ENCODE results near the gene SLC25A53. TPM values are rescaled to one million over a fixed set of nuclear protein-coding genes. Genes with fewer than 3 reads are reported as not detected.

The SLC25A53 gene
- total RNA-seq (10 to 100 TPM in 4 of 5 experiments, 1 to 10 TPM in 1; 7.2 to 18.9 (median 10.4) TPM), polyA plus RNA-seq (1 to 10 TPM; 5.6 to 7.0 TPM), total RNA-seq (7.9 reads per million, percentile 32 among the genes with 10 or more reads in this experiment)

DNA sequence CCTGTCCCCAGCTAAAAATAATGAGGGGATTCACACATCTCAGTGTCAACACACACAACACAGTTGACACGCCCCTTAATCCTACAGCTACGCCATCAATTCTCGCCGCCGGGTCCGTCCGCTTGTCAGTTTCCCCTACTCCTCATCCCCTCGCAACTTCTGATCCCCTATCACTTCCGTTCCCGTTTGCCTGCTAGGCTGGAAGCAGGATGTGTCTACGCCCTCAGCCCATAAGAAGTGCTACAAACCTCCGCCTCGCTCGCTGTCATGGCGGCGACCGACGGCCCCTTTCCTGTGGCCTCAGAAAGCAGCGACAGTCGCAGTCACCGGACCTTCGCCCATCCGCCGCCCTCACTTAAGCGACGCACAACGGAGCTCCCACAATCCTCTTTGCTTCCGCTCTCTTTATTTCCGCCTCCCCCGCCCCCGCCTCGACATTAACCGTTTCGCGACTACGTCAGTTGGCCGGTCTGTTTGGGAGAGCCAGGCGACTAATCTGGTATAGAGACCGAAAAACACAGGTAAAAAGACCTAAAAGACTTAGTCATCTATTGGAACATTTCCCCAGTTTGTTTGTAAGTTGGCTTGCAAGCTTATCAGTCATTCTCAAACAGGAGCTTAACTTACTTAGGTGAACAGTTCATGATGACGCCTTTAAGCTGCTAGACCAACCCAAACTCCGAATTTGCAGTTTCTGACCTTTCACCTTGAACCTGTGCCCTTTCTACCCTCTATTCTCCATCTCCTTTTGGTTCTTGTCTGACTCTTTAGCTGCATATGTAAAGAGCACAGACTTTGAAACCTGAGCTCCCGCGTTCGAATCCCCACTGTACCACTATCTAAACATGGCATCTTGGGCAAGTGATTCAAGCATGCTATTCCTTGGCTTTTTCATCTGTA, at the start of gene SLC25A53:
Gene SLC25A53 (minus strand): TSS at position 380 of the 900 bp plus-strand sequence. CDS start 51,752 bp downstream, outside the sequence.
- peak within 1 kb of the TSS; percentile 97 to 100 (median 99) for H3K27ac Mint-ChIP-seq
- intact Hi-C loops (cut with micrococcal nuclease): loop anchor here (1.0 to 10.0 kb wide), 8 partner anchors 9 to 845 kb away; partner anchors contain the start of genes BEX2 (in 2 of the 2), FAM199X (in 2 of the 2), ZCCHC18 (in 2 of the 2) and MORF4L2 (in 1 of the 2)

DNA sequence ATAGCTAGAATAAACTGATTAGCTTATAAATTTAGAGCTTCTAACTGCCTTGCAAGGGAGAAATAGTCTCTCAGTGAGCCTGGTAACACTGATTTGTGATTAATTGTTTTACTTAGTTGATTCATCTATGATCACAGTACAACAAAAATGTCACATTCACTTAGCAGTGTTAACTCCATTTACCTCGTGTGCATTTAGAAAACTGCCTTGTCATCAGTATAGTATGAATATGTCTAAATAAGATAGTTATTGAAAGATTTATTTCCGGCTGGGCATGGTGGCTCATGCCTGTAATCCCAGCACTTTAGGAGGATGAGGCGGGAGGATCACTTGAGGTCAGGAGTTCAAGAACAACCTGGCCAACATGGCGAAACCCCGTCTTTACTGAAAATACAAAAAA, 48.7 kb upstream of the SLC25A53 start:
- peaks cover 0 to 4% (median 0%) of the 10 kb centered on the region in 5 donors for H3K27me3 Mint-ChIP-seq
- ATAC-seq (no peak), DNase-seq (no peak)
- no peak overlapping the region for H3K27ac Mint-ChIP-seq
- Histone ChIP-seq H3K36me3 (ENCODE audit: control insufficient read depth in 2 of 3, insufficient read depth in 3 of 3, low read length in 3 of 3) (no peaks in the 10 kb centered on the region), H3K4me3 (ENCODE audit: low read length) (no peak overlapping the region), H3K27me3 (ENCODE audit: control insufficient read depth in 2 of 2, insufficient read depth in 2 of 2, low read length in 2 of 2) (no peaks in the 10 kb centered on the region), H3K4me1 (ENCODE audit: control insufficient read depth in 2 of 2, insufficient read depth in 2 of 2, low read length in 2 of 2) (no peaks in the 10 kb centered on the region), H3K27ac (ENCODE audit: low read depth, low read length) (no peak overlapping the region), H3K9me3 (ENCODE audit: control insufficient read depth in 2 of 3, low read length in 3 of 3) (no peaks in the 10 kb centered on the region)
- no peaks in the 10 kb centered on the region for H3K4me1 Mint-ChIP-seq
- ChIA-PET CTCF (no interaction called here), POLR2A (no interaction called here)
- no peaks in the 10 kb centered on the region for H3K36me3 Mint-ChIP-seq
- no peak overlapping the region for H3K4me3 Mint-ChIP-seq
- H3K9me3 Mint-ChIP-seq: no peaks in the 10 kb centered on the region
- intact Hi-C loops (cut with micrococcal nuclease): no loop called here

More for the DNA sequence above, at the start of gene SLC25A53:
- H3K4me1 ChIP-seq (ENCODE audit: control insufficient read depth in 2 of 2, insufficient read depth in 2 of 2, low read length in 2 of 2): no peaks in the 10 kb centered on the region
- H3K36me3 Mint-ChIP-seq: no peaks in the 10 kb centered on the region
- H3K27me3 ChIP-seq (ENCODE audit: control insufficient read depth in 2 of 2, insufficient read depth in 2 of 2, low read length in 2 of 2): no peaks in the 10 kb centered on the region
- H3K27me3 Mint-ChIP-seq: no peaks in the 10 kb centered on the region
- peak within 1 kb of the TSS; percentile 85 for H3K27ac ChIP-seq (ENCODE audit: low read depth, low read length)
- H3K4me1 Mint-ChIP-seq: peaks cover 6 to 25% (median 15%) of the 10 kb centered on the region in 7 donors
- no peaks in the 10 kb centered on the region for H3K9me3 ChIP-seq (ENCODE audit: control insufficient read depth in 2 of 3, low read length in 3 of 3)
- no peaks in the 10 kb centered on the region for H3K9me3 Mint-ChIP-seq
- H3K4me3 Mint-ChIP-seq: peak within 1 kb of the TSS; percentile 87 to 100 (median 98)
- POLR2A ChIA-PET: interaction anchor here (0.6 to 2.2 kb wide), 11 partner anchors 10 to 1643 kb away, joined by 3 to 35 read pairs (median 6); partner anchors contain the start of gene FAM199X
- CTCF ChIA-PET: interaction anchor here (1.1 to 1.7 kb wide), 2 partner anchors 9 to 18 kb away, joined by 3 to 8 read pairs; partner anchors contain the start of gene FAM199X
- H3K36me3 ChIP-seq (ENCODE audit: control insufficient read depth in 2 of 3, insufficient read depth in 3 of 3, low read length in 3 of 3): no peaks in the 10 kb centered on the region
- DNase-seq (peak; percentile 53 to 81 (median 71)), ATAC-seq (peak; percentile 91)
- H3K4me3 ChIP-seq (ENCODE audit: low read length): peak within 1 kb of the TSS; percentile 87

- Histone ChIP-seq H3K27ac (ENCODE audit: low read depth, low read length) (no peak overlapping the region), H3K4me1 (ENCODE audit: control insufficient read depth in 2 of 2, insufficient read depth in 2 of 2, low read length in 2 of 2) (no peaks in the 10 kb centered on the region), H3K4me3 (ENCODE audit: low read length) (no peak overlapping the region), H3K9me3 (ENCODE audit: control insufficient read depth in 2 of 3, low read length in 3 of 3) (no peaks in the 10 kb centered on the region), H3K36me3 (ENCODE audit: control insufficient read depth in 2 of 3, insufficient read depth in 3 of 3, low read length in 3 of 3) (no peaks in the 10 kb centered on the region), H3K27me3 (ENCODE audit: control insufficient read depth in 2 of 2, insufficient read depth in 2 of 2, low read length in 2 of 2) (no peaks in the 10 kb centered on the region)
- H3K4me1 Mint-ChIP-seq: peaks cover 0 to 5% (median 0%) of the 10 kb centered on the region in 7 donors
- DNase-seq (peak in 5 of 9 donors; percentile 6 to 34 (median 22)), ATAC-seq (peak; percentile 61)
- CTCF ChIA-PET: interaction anchor here (0.6 kb wide), 1 partner anchor 485 kb away, joined by 5 read pairs; the partner anchor contains the start of gene TMEM31
- POLR2A ChIA-PET: interaction anchor here (0.6 kb wide), 1 partner anchor 16 kb away, joined by 3 read pairs; no protein-coding TSS in a partner anchor
- H3K36me3 Mint-ChIP-seq: peaks cover 0 to 3% (median 0%) of the 10 kb centered on the region in 5 donors
- H3K9me3 Mint-ChIP-seq: no peaks in the 10 kb centered on the region
- intact Hi-C loops (cut with micrococcal nuclease): loop anchor here (1.0 to 5.0 kb wide), 3 partner anchors 75 to 147 kb away; no protein-coding TSS in a partner anchor
- no peaks in the 10 kb centered on the region for H3K27me3 Mint-ChIP-seq
- no peak overlapping the region for H3K27ac Mint-ChIP-seq
- H3K4me3 Mint-ChIP-seq: no peak overlapping the region
These were observed 38.8 kb upstream of the SLC25A53 start for GRCh38 chrX:104195489-104196084.

DNA sequence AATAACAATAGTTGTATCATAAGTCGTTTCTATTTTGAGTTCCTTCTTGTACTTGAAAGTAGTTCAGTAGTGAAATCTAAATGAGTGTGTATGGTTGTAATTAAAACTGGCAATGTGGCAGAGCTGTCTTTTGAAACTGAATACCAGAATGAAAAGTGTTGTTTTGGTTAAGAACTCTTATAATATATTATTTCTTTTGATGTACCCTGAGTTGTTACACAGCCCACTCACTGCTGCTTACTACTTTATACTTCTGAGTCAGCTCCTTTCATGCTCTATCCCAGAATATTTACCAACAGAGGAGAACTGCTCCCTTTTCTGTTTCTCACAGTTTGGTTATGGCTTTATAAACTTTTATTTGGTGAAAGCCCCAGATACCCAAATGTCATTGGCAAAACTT, 38.2 kb upstream of the SLC25A53 start:
- Mint-ChIP-seq H3K27me3 (no peaks in the 10 kb centered on the region), H3K27ac (no peak overlapping the region), H3K36me3 (peaks cover 0 to 3% (median 0%) of the 10 kb centered on the region in 5 donors), H3K9me3 (no peaks in the 10 kb centered on the region), H3K4me1 (peaks cover 0 to 5% (median 0%) of the 10 kb centered on the region in 7 donors), H3K4me3 (no peak overlapping the region)
- H3K9me3 ChIP-seq (ENCODE audit: control insufficient read depth in 2 of 3, low read length in 3 of 3): no peaks in the 10 kb centered on the region
- no peak overlapping the region for H3K27ac ChIP-seq (ENCODE audit: low read depth, low read length)
- intact Hi-C loops (cut with micrococcal nuclease): loop anchor here (1.0 to 5.0 kb wide), 3 partner anchors 76 to 147 kb away; no protein-coding TSS in a partner anchor
- H3K36me3 ChIP-seq (ENCODE audit: control insufficient read depth in 2 of 3, insufficient read depth in 3 of 3, low read length in 3 of 3): no peaks in the 10 kb centered on the region
- no peak for DNase-seq
- no peaks in the 10 kb centered on the region for H3K4me1 ChIP-seq (ENCODE audit: control insufficient read depth in 2 of 2, insufficient read depth in 2 of 2, low read length in 2 of 2)
- H3K27me3 ChIP-seq (ENCODE audit: control insufficient read depth in 2 of 2, insufficient read depth in 2 of 2, low read length in 2 of 2): no peaks in the 10 kb centered on the region
- ChIA-PET CTCF (no interaction called here), POLR2A (no interaction called here)
- H3K4me3 ChIP-seq (ENCODE audit: low read length): no peak overlapping the region
- no peak for ATAC-seq

DNA sequence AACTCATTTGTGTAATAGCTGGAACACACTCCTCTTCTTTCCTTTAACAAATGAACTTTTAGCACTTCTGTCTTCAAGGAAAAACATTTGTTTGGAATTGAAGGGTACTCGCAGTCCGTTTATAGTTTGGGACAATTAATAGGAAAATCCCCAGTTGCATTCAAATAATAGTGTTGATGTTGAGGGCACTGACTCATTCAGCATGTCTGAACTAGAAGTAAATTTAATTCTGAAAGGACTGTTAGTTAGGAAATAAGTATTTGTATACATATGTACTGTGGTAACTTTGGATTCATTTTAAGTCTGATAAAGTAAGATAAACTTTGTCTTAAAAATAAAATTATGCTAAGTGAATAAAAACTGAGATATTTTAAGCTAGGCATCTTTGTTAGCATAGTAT, 36.7 kb upstream of the SLC25A53 start:
- Mint-ChIP-seq H3K9me3 (no peaks in the 10 kb centered on the region), H3K27me3 (no peaks in the 10 kb centered on the region), H3K27ac (no peak overlapping the region), H3K4me1 (peaks cover 0 to 5% (median 0%) of the 10 kb centered on the region in 7 donors), H3K36me3 (peaks cover 0 to 3% (median 0%) of the 10 kb centered on the region in 5 donors), H3K4me3 (no peak overlapping the region)
- H3K27me3 ChIP-seq (ENCODE audit: control insufficient read depth in 2 of 2, insufficient read depth in 2 of 2, low read length in 2 of 2): no peaks in the 10 kb centered on the region
- POLR2A ChIA-PET: no interaction called here
- ATAC-seq (no peak), DNase-seq (no peak)
- H3K4me3 ChIP-seq (ENCODE audit: low read length): no peak overlapping the region
- H3K9me3 ChIP-seq (ENCODE audit: control insufficient read depth in 2 of 3, low read length in 3 of 3): no peaks in the 10 kb centered on the region
- CTCF ChIA-PET: no interaction called here
- H3K27ac ChIP-seq (ENCODE audit: low read depth, low read length): no peak overlapping the region
- peaks cover 0 to 5% (median 4%) of the 10 kb centered on the region in 3 experiments for H3K36me3 ChIP-seq (ENCODE audit: control insufficient read depth in 2 of 3, insufficient read depth in 3 of 3, low read length in 3 of 3)
- intact Hi-C loops (cut with micrococcal nuclease): no loop called here
- H3K4me1 ChIP-seq (ENCODE audit: control insufficient read depth in 2 of 2, insufficient read depth in 2 of 2, low read length in 2 of 2): no peaks in the 10 kb centered on the region

GRCh38 chrX:104189837-104190236, 33.0 kb upstream of the SLC25A53 start:
- Histone ChIP-seq H3K9me3 (ENCODE audit: control insufficient read depth in 2 of 3, low read length in 3 of 3) (no peaks in the 10 kb centered on the region), H3K4me1 (ENCODE audit: control insufficient read depth in 2 of 2, insufficient read depth in 2 of 2, low read length in 2 of 2) (no peaks in the 10 kb centered on the region), H3K36me3 (ENCODE audit: control insufficient read depth in 2 of 3, insufficient read depth in 3 of 3, low read length in 3 of 3) (peaks cover 0 to 5% (median 4%) of the 10 kb centered on the region in 3 experiments), H3K27ac (ENCODE audit: low read depth, low read length) (no peak overlapping the region), H3K27me3 (ENCODE audit: control insufficient read depth in 2 of 2, insufficient read depth in 2 of 2, low read length in 2 of 2) (no peaks in the 10 kb centered on the region), H3K4me3 (ENCODE audit: low read length) (no peak overlapping the region)
- ChIA-PET POLR2A (interaction anchor here (0.5 kb wide), 1 partner anchor 22 kb away, joined by 3 read pairs; no protein-coding TSS in a partner anchor), CTCF (no interaction called here)
- ATAC-seq (no peak), DNase-seq (no peak)
- peaks cover 0 to 2% (median 0%) of the 10 kb centered on the region in 7 donors for H3K4me1 Mint-ChIP-seq
- no peaks in the 10 kb centered on the region for H3K27me3 Mint-ChIP-seq
- H3K9me3 Mint-ChIP-seq: no peaks in the 10 kb centered on the region
- H3K4me3 Mint-ChIP-seq: no peak overlapping the region
- peaks cover 0 to 8% (median 0%) of the 10 kb centered on the region in 5 donors for H3K36me3 Mint-ChIP-seq
- peak overlapping the region in 1 of 9 donors; percentile 53 for H3K27ac Mint-ChIP-seq
- intact Hi-C loops (cut with micrococcal nuclease): no loop called here

All from naive thymus-derived CD4-positive, alpha-beta T cell (primary cell).